Thymus (tissue), 11 donors: Measurements from ENCODE around the gene RHOJ. TPM values are rescaled to one million over a fixed set of nuclear protein-coding genes. Genes with fewer than 3 reads are reported as not detected.

ENCODE experiments used
- DNase-seq, 9 donors: peaks; one replicate each; pipeline ENCODE4 v3.0.0-alpha.2; 2013; ENCODE audit warnings: low spot score in 9 of 9, low read depth in 6 of 9, missing footprints in 1 of 9
- H3K27ac ChIP-seq, 2 donors: one replicate each; pipeline ENCODE4 v1.5.1; 2013; ENCODE audit warnings: control low read depth in 1 of 2, low read depth in 1 of 2, low read length in 1 of 2, mild to moderate bottlenecking in 1 of 2, moderate library complexity in 1 of 2
- H3K27me3 ChIP-seq, 2 donors: one replicate each; pipeline ENCODE4 v1.5.1; 2013; ENCODE audit warnings: low read length in 1 of 2; ENCODE audit not compliant: control insufficient read depth in 2 of 2, insufficient read depth in 1 of 2
- H3K36me3 ChIP-seq, 2 donors: one replicate each; pipeline ENCODE4 v1.5.1; 2013; ENCODE audit warnings: low read length in 1 of 2, mild to moderate bottlenecking in 1 of 2, moderate library complexity in 1 of 2; ENCODE audit not compliant: control insufficient read depth in 2 of 2, insufficient read depth in 2 of 2
- H3K4me1 ChIP-seq, 2 donors: one replicate each; pipeline ENCODE4 v1.5.1; 2013; ENCODE audit warnings: low read length in 2 of 2; ENCODE audit not compliant: control insufficient read depth in 2 of 2, insufficient read depth in 2 of 2
- H3K4me3 ChIP-seq, 2 donors: one replicate each; pipeline ENCODE4 v1.5.1; 2013; ENCODE audit warnings: low read length in 2 of 2, control low read depth in 1 of 2, mild to moderate bottlenecking in 1 of 2
- H3K9me3 ChIP-seq, 2 donors: one replicate each; pipeline ENCODE4 v1.5.1; 2013; ENCODE audit warnings: low read length in 1 of 2, mild to moderate bottlenecking in 1 of 2; ENCODE audit not compliant: control insufficient read depth in 2 of 2, insufficient read depth in 1 of 2
- WGBS: extraction: QIAGEN DNeasy Blood & Tissue Kit; methylation state at CpG from one replicate; pipeline ENCODE4 v1.1.7; 2013; 5-methylcytosine and 5-hydroxymethylcytosine counted together
- polyA plus RNA-seq: library from polyadenylated mRNA; stranded (reverse); fragments of 200-250 nt; gene quantifications from one replicate; pipeline ENCODE4 v1.2.3, GENCODE V29; 2013
- total RNA-seq: library from RNA; stranded (reverse); fragments of 120-200 nt; gene quantifications from one replicate; pipeline ENCODE4 v1.2.4, GENCODE V29; 2013
- donor health status: healthy.

RHOJ gene
- total and polyA plus RNA-seq, 2 donors = 1.0 to 6.0 TPM

DNA sequence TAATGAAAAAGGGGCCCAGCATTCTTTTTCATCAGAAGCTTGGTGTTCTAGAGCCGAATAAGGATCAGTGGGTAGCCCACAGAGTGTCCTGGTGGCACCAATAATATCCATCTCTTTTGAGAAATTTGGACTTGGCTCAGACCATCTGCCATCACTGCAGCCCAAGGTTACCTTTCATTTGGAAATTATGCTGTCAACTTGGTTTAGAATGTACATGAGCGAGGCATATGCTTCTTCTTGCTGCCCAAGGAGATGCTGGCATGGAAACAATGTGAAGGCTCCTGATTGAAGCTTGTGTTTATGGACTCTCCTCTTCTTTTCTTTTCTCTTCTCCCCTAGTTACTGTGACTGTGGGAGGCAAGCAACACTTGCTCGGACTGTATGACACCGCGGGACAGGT is 64.5 kb downstream of the RHOJ start:
- WGBS = 97% methylated on average over 5 of the region's 5 CpGs

GRCh38 chr14:63269561-63270225 is 65.5 kb downstream of the RHOJ start:
- Histone ChIP-seq H3K36me3 (no peaks in the 10 kb centered on the region), H3K27ac (no peak overlapping the region), H3K9me3 (no peaks in the 10 kb centered on the region), H3K27me3 (no peaks in the 10 kb centered on the region), H3K4me3 (no peak overlapping the region), H3K4me1 (no peaks in the 10 kb centered on the region)
- no peak for DNase-seq
- WGBS = 96% methylated on average over 11 of the region's 11 CpGs

More for the DNA sequence above, 64.5 kb downstream of the RHOJ start:
- DNase-seq = no peak
- Histone ChIP-seq H3K9me3 (no peaks in the 10 kb centered on the region), H3K4me1 (no peaks in the 10 kb centered on the region), H3K36me3 (no peaks in the 10 kb centered on the region), H3K27ac (no peak overlapping the region), H3K4me3 (no peak overlapping the region), H3K27me3 (no peaks in the 10 kb centered on the region)

DNA sequence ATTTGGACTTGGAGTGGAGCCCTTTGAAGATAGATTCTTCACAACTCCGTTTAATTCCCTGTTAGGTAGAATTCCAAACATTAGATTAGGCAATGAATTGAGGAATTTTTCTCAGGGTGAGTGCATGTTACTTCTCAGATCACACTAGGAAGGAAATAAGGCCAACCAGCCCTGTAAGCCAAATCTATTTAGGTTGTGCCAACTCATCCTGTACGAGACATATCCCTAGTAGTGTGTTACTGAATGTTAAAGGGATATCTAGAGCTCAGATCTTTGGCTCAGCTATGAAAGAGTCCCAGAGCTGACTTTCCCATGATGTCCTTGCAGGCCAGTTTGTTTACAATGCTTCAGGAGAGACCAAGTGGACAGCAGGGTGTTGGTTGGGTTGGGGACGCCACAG is 68.9 kb downstream of the RHOJ start:
- WGBS = 86% methylated on average over 3 of the region's 3 CpGs
- Histone ChIP-seq H3K27me3 (no peaks in the 10 kb centered on the region), H3K27ac (no peak overlapping the region)

GRCh38 chr14:63273717-63274655 is 69.7 kb downstream of the RHOJ start:
- Histone ChIP-seq H3K27ac (no peak overlapping the region), H3K9me3 (no peaks in the 10 kb centered on the region), H3K27me3 (no peaks in the 10 kb centered on the region), H3K36me3 (no peaks in the 10 kb centered on the region), H3K4me3 (no peak overlapping the region), H3K4me1 (no peaks in the 10 kb centered on the region)
- no peak for DNase-seq
- WGBS = 91% methylated on average over 8 of the region's 8 CpGs

More for the DNA sequence above, 68.9 kb downstream of the RHOJ start:
- H3K4me1 ChIP-seq = no peaks in the 10 kb centered on the region
- H3K36me3 ChIP-seq = no peaks in the 10 kb centered on the region
- DNase-seq = no peak
- no peaks in the 10 kb centered on the region for H3K9me3 ChIP-seq
- no peak overlapping the region for H3K4me3 ChIP-seq

- Histone ChIP-seq H3K4me1 (no peaks in the 10 kb centered on the region), H3K27ac (no peak overlapping the region), H3K27me3 (no peaks in the 10 kb centered on the region), H3K9me3 (no peaks in the 10 kb centered on the region), H3K36me3 (no peaks in the 10 kb centered on the region), H3K4me3 (no peak overlapping the region)
- DNase-seq = no peak
- 95% methylated on average over 3 of the region's 3 CpGs for WGBS
These were observed 71.4 kb downstream of the RHOJ start for GRCh38 chr14:63275611-63276010.

- no peak for DNase-seq
- H3K9me3 ChIP-seq = no peaks in the 10 kb centered on the region
- H3K27ac ChIP-seq = no peak overlapping the region
- no peaks in the 10 kb centered on the region for H3K27me3 ChIP-seq
- no peaks in the 10 kb centered on the region for H3K4me1 ChIP-seq
- H3K36me3 ChIP-seq = no peaks in the 10 kb centered on the region
- H3K4me3 ChIP-seq = no peak overlapping the region
- 89% methylated on average over 4 of the region's 4 CpGs for WGBS
These were observed 71.8 kb downstream of the RHOJ start for GRCh38 chr14:63276016-63276415.

DNA sequence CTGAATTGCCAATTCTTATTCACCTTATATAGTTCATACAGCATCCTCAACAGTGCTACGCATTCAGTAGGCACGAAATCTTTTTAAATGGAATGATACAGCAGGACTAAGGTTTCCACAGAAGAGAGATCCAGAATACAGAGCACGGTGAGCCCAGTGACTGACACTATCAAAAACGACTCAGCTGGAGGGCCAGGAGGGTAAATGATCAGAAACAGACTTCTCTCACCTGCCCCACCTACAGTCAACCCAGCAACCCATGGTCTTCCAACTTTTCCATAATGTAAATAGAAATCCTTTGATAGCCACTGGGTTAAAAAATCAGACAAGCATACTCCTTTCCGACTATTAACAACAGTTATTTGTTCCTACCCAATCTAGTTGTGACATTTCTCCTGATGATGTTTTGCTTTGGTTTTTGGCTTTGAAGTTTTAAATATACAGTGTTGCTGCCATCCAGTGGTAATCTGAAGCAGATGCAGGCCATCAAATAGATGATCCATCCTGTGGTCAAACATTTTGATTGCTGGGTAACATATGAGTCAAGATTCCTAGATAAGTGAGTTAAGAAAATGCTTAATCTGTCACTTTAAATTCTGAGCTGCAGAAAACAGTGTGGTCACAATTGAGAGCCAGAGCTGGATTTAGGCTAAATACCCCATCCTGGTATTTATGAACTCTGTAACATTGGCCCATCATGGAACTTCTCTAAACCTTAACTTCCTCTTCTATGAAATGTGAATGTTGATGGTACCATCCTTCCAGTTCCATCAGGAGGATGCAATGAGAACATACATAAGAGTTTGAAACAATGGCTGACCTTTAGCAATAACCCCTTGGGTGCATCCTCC is 72.5 kb downstream of the RHOJ start:
- H3K27me3 ChIP-seq = no peaks in the 10 kb centered on the region
- H3K9me3 ChIP-seq = no peaks in the 10 kb centered on the region
- H3K4me3 ChIP-seq = no peak overlapping the region
- no peaks in the 10 kb centered on the region for H3K36me3 ChIP-seq
- DNase-seq = peak in 2 of 9 donors; percentile 21 to 27
- 52% methylated on average over 5 of the region's 5 CpGs for WGBS
- no peaks in the 10 kb centered on the region for H3K4me1 ChIP-seq
- H3K27ac ChIP-seq = no peak overlapping the region

DNA sequence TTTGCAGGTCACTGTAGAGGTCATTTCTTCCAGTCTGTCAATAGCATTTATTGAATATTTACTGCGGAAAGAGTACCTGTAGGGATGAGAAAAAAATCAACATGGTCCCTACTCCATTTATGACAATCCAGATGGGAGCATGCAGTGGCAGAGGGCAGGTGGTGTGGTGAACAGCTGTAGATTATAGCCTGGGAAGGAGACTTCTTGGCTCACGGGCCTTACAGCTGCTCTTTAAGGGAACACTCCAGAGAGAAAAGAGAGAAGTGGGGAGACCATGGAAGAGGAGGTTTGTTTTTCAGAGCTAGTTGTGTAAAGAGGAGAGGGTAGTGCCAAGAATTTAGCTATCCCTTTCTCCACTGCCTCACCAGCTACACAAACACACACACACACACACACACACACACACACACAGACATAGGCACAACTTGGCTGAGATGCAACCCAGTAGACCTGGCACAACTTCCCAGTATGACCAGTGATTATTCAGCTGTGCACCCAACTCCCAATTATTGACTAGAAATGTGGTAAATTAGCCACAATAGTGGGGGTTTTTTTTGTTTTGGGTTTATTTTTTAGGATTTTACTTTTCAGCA is 73.4 kb downstream of the RHOJ start:
- H3K9me3 ChIP-seq = no peaks in the 10 kb centered on the region
- 63% methylated on average over 2 of the region's 2 CpGs for WGBS
- H3K36me3 ChIP-seq = no peaks in the 10 kb centered on the region
- no peak for DNase-seq
- H3K4me3 ChIP-seq = no peak overlapping the region
- no peaks in the 10 kb centered on the region for H3K4me1 ChIP-seq
- no peaks in the 10 kb centered on the region for H3K27me3 ChIP-seq
- no peak overlapping the region for H3K27ac ChIP-seq
